CD8-positive, alpha-beta memory T cell (primary cell): ENCODE results near the gene OOSP4A. TPM values are rescaled to one million over a fixed set of nuclear protein-coding genes. Genes with fewer than 3 reads are reported as not detected.

Experiments
- CTCF ChIA-PET: fragments of 350-600 bp; sonication (Branson Sonifier 250); formaldehyde crosslinking; loops from one replicate; lab custom pipeline; 2021; ENCODE audit warnings: antibody characterized with exemption; lab: Charles Lee
- POLR2A ChIA-PET: fragments of 350-600 bp; sonication (Branson Sonifier 250); formaldehyde crosslinking; loops from one replicate; lab custom pipeline; 2021; ENCODE audit warnings: antibody characterized with exemption; lab: Charles Lee
- DNase-seq, 5 donors: peaks; one replicate each; pipeline versions ENCODE4 v3.0.0 to v3.0.0-alpha.2; 2020 to 2022; ENCODE audit warnings: mixed read lengths in 1 of 5
- H3K27ac ChIP-seq: one replicate; pipeline ENCODE4 v1.7.0; 2013; ENCODE audit warnings: low read depth, mild to moderate bottlenecking, low read length, moderate library complexity
- H3K27me3 ChIP-seq: 2 replicates; pipeline ENCODE4 v1.7.0; 2013; ENCODE audit warnings: low read length, mild to moderate bottlenecking; ENCODE audit not compliant: insufficient read depth, poor library complexity, severe bottlenecking
- H3K36me3 ChIP-seq: 2 replicates; pipeline ENCODE4 v1.7.0; 2013; ENCODE audit warnings: mild to moderate bottlenecking, low read length, moderate library complexity; ENCODE audit not compliant: insufficient read depth
- H3K4me1 ChIP-seq: 2 replicates; pipeline ENCODE4 v1.7.0; 2013; ENCODE audit warnings: mild to moderate bottlenecking, low read length, moderate library complexity; ENCODE audit not compliant: insufficient read depth
- H3K4me3 ChIP-seq: 2 replicates; pipeline ENCODE4 v1.7.0; 2013; ENCODE audit warnings: mild to moderate bottlenecking, low read length
- H3K9me3 ChIP-seq: 2 replicates; pipeline ENCODE4 v1.7.0; 2013; ENCODE audit warnings: mild to moderate bottlenecking, low read length
- H3K27ac Mint-ChIP-seq, 8 donors: one replicate each; pipeline ENCODE4 v1.8.0; 2020 to 2021; ENCODE audit warnings: mixed read lengths in 8 of 8, mild to moderate bottlenecking in 6 of 8, inconsistent platforms in 3 of 8, moderate library complexity in 3 of 8
- H3K27me3 Mint-ChIP-seq, 2 donors: one replicate each; pipeline ENCODE4 v1.8.0; 2020 to 2021; ENCODE audit warnings: mixed read lengths in 2 of 2, mild to moderate bottlenecking in 1 of 2, moderate library complexity in 1 of 2
- H3K36me3 Mint-ChIP-seq, 3 donors: one replicate each; pipeline ENCODE4 v1.8.0; 2020 to 2021; ENCODE audit warnings: mixed read lengths in 3 of 3, inconsistent platforms in 1 of 3, mild to moderate bottlenecking in 1 of 3
- H3K4me1 Mint-ChIP-seq, 3 donors: one replicate each; pipeline ENCODE4 v1.8.0; 2020 to 2021; ENCODE audit warnings: mixed read lengths in 3 of 3, inconsistent platforms in 1 of 3, mild to moderate bottlenecking in 1 of 3
- H3K4me3 Mint-ChIP-seq, 7 donors: one replicate each; pipeline ENCODE4 v1.8.0; 2020 to 2021; ENCODE audit warnings: mixed read lengths in 7 of 7, mild to moderate bottlenecking in 6 of 7, moderate library complexity in 4 of 7, inconsistent platforms in 2 of 7
- H3K9me3 Mint-ChIP-seq, 5 donors: one replicate each; pipeline ENCODE4 v1.8.0; 2020 to 2022; ENCODE audit warnings: mixed read lengths in 5 of 5, mild to moderate bottlenecking in 3 of 5, moderate library complexity in 2 of 5, inconsistent platforms in 1 of 5
- polyA plus RNA-seq: library from polyadenylated mRNA; unstranded; fragments of 300-500 nt; fragmentation: Illumina TruSeq; gene quantifications from one replicate; pipeline ENCODE4 v1.2.3, GENCODE V29; 2021
- total RNA-seq, 2 experiments: library from RNA; stranded (reverse); gene quantifications; one replicate each; pipeline ENCODE4 v1.2.3, GENCODE V29; 2021

The OOSP4A gene
- total and polyA plus RNA-seq, 3 experiments from 2014 or later: not detected

GRCh38 chr11:59983212-59983611 is 19.4 kb downstream of the OOSP4A start:
- no peak for DNase-seq
- no peaks in the 10 kb centered on the region for H3K9me3 Mint-ChIP-seq
- H3K27ac Mint-ChIP-seq: no peak overlapping the region
- ChIA-PET CTCF (no interaction called here), POLR2A (no interaction called here)
- no peak overlapping the region for H3K4me3 Mint-ChIP-seq
- Histone ChIP-seq H3K27ac (no peak overlapping the region), H3K36me3 (no peaks in the 10 kb centered on the region), H3K27me3 (no peaks in the 10 kb centered on the region), H3K4me3 (no peak overlapping the region), H3K9me3 (no peaks in the 10 kb centered on the region), H3K4me1 (no peaks in the 10 kb centered on the region)
- no peaks in the 10 kb centered on the region for H3K36me3 Mint-ChIP-seq
- peaks cover 1 to 27% of the 10 kb centered on the region in 2 donors for H3K27me3 Mint-ChIP-seq
- H3K4me1 Mint-ChIP-seq: no peaks in the 10 kb centered on the region

GRCh38 chr11:59984368-59984767 is 20.5 kb downstream of the OOSP4A start:
- Histone ChIP-seq H3K27me3 (no peaks in the 10 kb centered on the region), H3K36me3 (no peaks in the 10 kb centered on the region), H3K27ac (no peak overlapping the region), H3K4me3 (no peak overlapping the region), H3K9me3 (no peaks in the 10 kb centered on the region), H3K4me1 (no peaks in the 10 kb centered on the region)
- Mint-ChIP-seq H3K27ac (no peak overlapping the region), H3K4me3 (no peak overlapping the region), H3K9me3 (no peaks in the 10 kb centered on the region), H3K4me1 (no peaks in the 10 kb centered on the region), H3K36me3 (no peaks in the 10 kb centered on the region), H3K27me3 (peaks cover 3 to 18% of the 10 kb centered on the region in 2 donors)
- CTCF ChIA-PET: no interaction called here
- no peak for DNase-seq
- POLR2A ChIA-PET: no interaction called here

GRCh38 chr11:59990421-59990820 is 26.6 kb downstream of the OOSP4A start:
- Mint-ChIP-seq H3K36me3 (no peaks in the 10 kb centered on the region), H3K27me3 (peaks cover 4 to 14% of the 10 kb centered on the region in 2 donors), H3K4me3 (no peak overlapping the region), H3K4me1 (no peaks in the 10 kb centered on the region), H3K9me3 (peaks cover 6 to 21% (median 14%) of the 10 kb centered on the region in 5 donors), H3K27ac (no peak overlapping the region)
- Histone ChIP-seq H3K4me1 (no peaks in the 10 kb centered on the region), H3K27me3 (no peaks in the 10 kb centered on the region), H3K27ac (no peak overlapping the region), H3K4me3 (no peak overlapping the region), H3K9me3 (no peaks in the 10 kb centered on the region), H3K36me3 (no peaks in the 10 kb centered on the region)
- DNase-seq: no peak
- ChIA-PET CTCF (no interaction called here), POLR2A (no interaction called here)

GRCh38 chr11:59992425-59992824 is 28.6 kb downstream of the OOSP4A start:
- Histone ChIP-seq H3K4me3 (no peak overlapping the region), H3K36me3 (no peaks in the 10 kb centered on the region), H3K27me3 (no peaks in the 10 kb centered on the region), H3K9me3 (no peaks in the 10 kb centered on the region), H3K4me1 (no peaks in the 10 kb centered on the region), H3K27ac (no peak overlapping the region)
- ChIA-PET CTCF (no interaction called here), POLR2A (no interaction called here)
- Mint-ChIP-seq H3K36me3 (no peaks in the 10 kb centered on the region), H3K4me1 (no peaks in the 10 kb centered on the region), H3K9me3 (peaks cover 6 to 21% (median 14%) of the 10 kb centered on the region in 5 donors), H3K27me3 (peaks cover 4 to 17% of the 10 kb centered on the region in 2 donors), H3K27ac (no peak overlapping the region), H3K4me3 (no peak overlapping the region)
- DNase-seq: no peak

- no peak for DNase-seq
- no peaks in the 10 kb centered on the region for H3K36me3 Mint-ChIP-seq
- no peaks in the 10 kb centered on the region for H3K36me3 ChIP-seq
- H3K4me1 Mint-ChIP-seq: no peaks in the 10 kb centered on the region
- peaks cover 3 to 47% of the 10 kb centered on the region in 2 donors for H3K27me3 Mint-ChIP-seq
- ChIA-PET POLR2A (no interaction called here), CTCF (no interaction called here)
- no peaks in the 10 kb centered on the region for H3K27me3 ChIP-seq
- H3K27ac ChIP-seq: no peak overlapping the region
- H3K9me3 ChIP-seq: no peaks in the 10 kb centered on the region
- no peak overlapping the region for H3K4me3 Mint-ChIP-seq
- H3K4me1 ChIP-seq: no peaks in the 10 kb centered on the region
- no peak overlapping the region for H3K27ac Mint-ChIP-seq
- H3K9me3 Mint-ChIP-seq: peaks cover 0 to 3% (median under 1%) of the 10 kb centered on the region in 5 donors
- H3K4me3 ChIP-seq: no peak overlapping the region
Measured at GRCh38 chr11:59997800-59998199, 34.0 kb downstream of the OOSP4A start.

GRCh38 chr11:59999691-60000090 is 35.9 kb downstream of the OOSP4A start:
- Histone ChIP-seq H3K9me3 (no peaks in the 10 kb centered on the region), H3K36me3 (no peaks in the 10 kb centered on the region), H3K4me3 (no peak overlapping the region), H3K27ac (no peak overlapping the region), H3K4me1 (no peaks in the 10 kb centered on the region), H3K27me3 (no peaks in the 10 kb centered on the region)
- no peak overlapping the region for H3K27ac Mint-ChIP-seq
- peaks cover 3 to 42% of the 10 kb centered on the region in 2 donors for H3K27me3 Mint-ChIP-seq
- no peaks in the 10 kb centered on the region for H3K36me3 Mint-ChIP-seq
- no peaks in the 10 kb centered on the region for H3K4me1 Mint-ChIP-seq
- ChIA-PET POLR2A (no interaction called here), CTCF (no interaction called here)
- DNase-seq: no peak
- H3K9me3 Mint-ChIP-seq: no peaks in the 10 kb centered on the region
- no peak overlapping the region for H3K4me3 Mint-ChIP-seq

GRCh38 chr11:60003729-60004128 is 39.9 kb downstream of the OOSP4A start:
- H3K36me3 ChIP-seq: no peaks in the 10 kb centered on the region
- H3K9me3 Mint-ChIP-seq: no peaks in the 10 kb centered on the region
- POLR2A ChIA-PET: no interaction called here
- H3K36me3 Mint-ChIP-seq: no peaks in the 10 kb centered on the region
- no peaks in the 10 kb centered on the region for H3K4me1 ChIP-seq
- H3K27me3 Mint-ChIP-seq: peaks cover 3 to 28% of the 10 kb centered on the region in 2 donors
- no peak overlapping the region for H3K27ac ChIP-seq
- H3K4me1 Mint-ChIP-seq: no peaks in the 10 kb centered on the region
- no peak overlapping the region for H3K4me3 ChIP-seq
- H3K9me3 ChIP-seq: no peaks in the 10 kb centered on the region
- H3K27ac Mint-ChIP-seq: no peak overlapping the region
- H3K4me3 Mint-ChIP-seq: no peak overlapping the region
- H3K27me3 ChIP-seq: no peaks in the 10 kb centered on the region
- CTCF ChIA-PET: no interaction called here
- no peak for DNase-seq

- POLR2A ChIA-PET: no interaction called here
Measured at GRCh38 chr11:60005360-60005759, 41.5 kb downstream of the OOSP4A start.

GRCh38 chr11:60016881-60017280 is 53.0 kb downstream of the OOSP4A start, which contains the start of gene OOSP4B:
TSS of gene OOSP4B (plus strand) at chr11:60017181.
- Mint-ChIP-seq H3K9me3 (peaks cover 0 to 4% (median 0%) of the 10 kb centered on the region in 5 donors), H3K27me3 (peaks cover 6 to 16% of the 10 kb centered on the region in 2 donors), H3K27ac (no peak within 1 kb of the TSS), H3K36me3 (no peaks in the 10 kb centered on the region), H3K4me1 (no peaks in the 10 kb centered on the region), H3K4me3 (no peak within 1 kb of the TSS)
- H3K4me1 ChIP-seq: no peaks in the 10 kb centered on the region
- CTCF ChIA-PET: no interaction called here
- H3K36me3 ChIP-seq: no peaks in the 10 kb centered on the region
- POLR2A ChIA-PET: no interaction called here
- no peak within 1 kb of the TSS for H3K27ac ChIP-seq
- no peak within 1 kb of the TSS for H3K4me3 ChIP-seq
- no peak for DNase-seq
- H3K9me3 ChIP-seq: no peaks in the 10 kb centered on the region
- no peaks in the 10 kb centered on the region for H3K27me3 ChIP-seq

More at GRCh38 chr11:60005360-60005759, 41.5 kb downstream of the OOSP4A start:
- Histone ChIP-seq H3K36me3 (no peaks in the 10 kb centered on the region), H3K27me3 (no peaks in the 10 kb centered on the region), H3K27ac (no peak overlapping the region), H3K4me1 (no peaks in the 10 kb centered on the region), H3K4me3 (no peak overlapping the region), H3K9me3 (no peaks in the 10 kb centered on the region)
- CTCF ChIA-PET: no interaction called here
- H3K27me3 Mint-ChIP-seq: peaks cover 4 to 17% of the 10 kb centered on the region in 2 donors
- H3K4me3 Mint-ChIP-seq: no peak overlapping the region
- no peaks in the 10 kb centered on the region for H3K4me1 Mint-ChIP-seq
- H3K36me3 Mint-ChIP-seq: peaks cover 0 to 2% (median 0%) of the 10 kb centered on the region in 3 donors
- H3K9me3 Mint-ChIP-seq: no peaks in the 10 kb centered on the region
- no peak for DNase-seq
- no peak overlapping the region for H3K27ac Mint-ChIP-seq
